Trophoblast cell (in vitro differentiated cells and primary cell): ENCODE results near the gene PRR7.

Experiments used
- DNase-seq, 2 donors: peaks; one replicate each; pipeline ENCODE4 v3.0.0-alpha.2; 2016
- H2AFZ ChIP-seq: 2 replicates; pipeline ENCODE4 v1.6.1; 2013; ENCODE audit warnings: low read length, moderate library complexity, mild to moderate bottlenecking; ENCODE audit not compliant: insufficient read depth, poor library complexity
- H2AK5ac ChIP-seq: 2 replicates; pipeline ENCODE4 v1.6.1; 2013; ENCODE audit warnings: mild to moderate bottlenecking, low read length
- H2BK120ac ChIP-seq: 2 replicates; pipeline ENCODE4 v1.6.1; 2013; ENCODE audit warnings: low read length, mild to moderate bottlenecking, moderate library complexity; ENCODE audit not compliant: insufficient read depth, poor library complexity
- H2BK12ac ChIP-seq: 2 replicates; pipeline ENCODE4 v1.6.1; 2013; ENCODE audit warnings: mild to moderate bottlenecking, low read length, moderate library complexity
- H2BK5ac ChIP-seq: 2 replicates; pipeline ENCODE4 v1.6.1; 2013; ENCODE audit warnings: low read length, low read depth, moderate library complexity, mild to moderate bottlenecking; ENCODE audit not compliant: poor library complexity
- H3K14ac ChIP-seq: 2 replicates; pipeline ENCODE4 v1.6.1; 2013; ENCODE audit warnings: mild to moderate bottlenecking, low read length
- H3K18ac ChIP-seq: 2 replicates; pipeline ENCODE4 v1.6.1; 2013; ENCODE audit warnings: mild to moderate bottlenecking, low read length
- H3K23ac ChIP-seq: 2 replicates; pipeline ENCODE4 v1.6.1; 2013; ENCODE audit warnings: low read length
- H3K27ac ChIP-seq: 2 replicates; pipeline ENCODE4 v1.5.1; 2013; ENCODE audit warnings: low read depth, mild to moderate bottlenecking, inconsistent platforms, low read length, moderate library complexity
- H3K27me3 ChIP-seq: 2 replicates; pipeline ENCODE4 v1.6.1; 2013; ENCODE audit warnings: inconsistent platforms, mild to moderate bottlenecking, low read length, moderate library complexity; ENCODE audit not compliant: insufficient read depth
- H3K36me3 ChIP-seq, 2 experiments: 1 replicate in 1 of 2; 2 replicates in 1 of 2; pipeline ENCODE4 v1.6.1; 2013; ENCODE audit warnings: low read length in 2 of 2, mild to moderate bottlenecking in 2 of 2, moderate library complexity in 1 of 2; ENCODE audit not compliant: insufficient read depth in 2 of 2, control insufficient read depth in 1 of 2
- H3K4ac ChIP-seq: 2 replicates; pipeline ENCODE4 v1.6.1; 2013; ENCODE audit warnings: low read depth, mild to moderate bottlenecking, low read length, moderate library complexity
- H3K4me1 ChIP-seq, 2 experiments: 1 replicate in 1 of 2; 2 replicates in 1 of 2; pipeline ENCODE4 v1.6.1; 2013; ENCODE audit warnings: low read length in 2 of 2, mild to moderate bottlenecking in 2 of 2, moderate library complexity in 1 of 2; ENCODE audit not compliant: insufficient read depth in 2 of 2, control insufficient read depth in 1 of 2
- H3K4me2 ChIP-seq: 2 replicates; pipeline ENCODE4 v1.6.1; 2013; ENCODE audit warnings: inconsistent platforms, mild to moderate bottlenecking, low read length, moderate library complexity
- H3K4me3 ChIP-seq: 2 replicates; pipeline ENCODE4 v1.5.1; 2013; ENCODE audit warnings: mild to moderate bottlenecking, low read depth, low read length, inconsistent platforms
- H3K79me1 ChIP-seq: one replicate; pipeline ENCODE4 v1.6.1; 2013; ENCODE audit warnings: low read length
- H3K79me2 ChIP-seq: 2 replicates; pipeline ENCODE4 v1.6.1; 2013; ENCODE audit warnings: low read length, mild to moderate bottlenecking; ENCODE audit not compliant: control insufficient read depth, insufficient read depth, poor library complexity
- H3K9ac ChIP-seq: 2 replicates; pipeline ENCODE4 v1.6.1; 2013; ENCODE audit warnings: mild to moderate bottlenecking, low read length
- H3K9me3 ChIP-seq: 2 replicates; pipeline ENCODE4 v1.6.1; 2013; ENCODE audit warnings: low read depth, mild to moderate bottlenecking, control low read depth, inconsistent platforms, low read length; ENCODE audit not compliant: insufficient read depth
- H4K12ac ChIP-seq: 2 replicates; pipeline ENCODE4 v1.6.1; 2013; ENCODE audit warnings: low read depth, mild to moderate bottlenecking, low read length, moderate library complexity
- H4K8ac ChIP-seq: 2 replicates; pipeline ENCODE4 v1.6.1; 2013; ENCODE audit warnings: low read depth, mild to moderate bottlenecking, low read length, moderate library complexity
- H4K91ac ChIP-seq: one replicate; pipeline ENCODE4 v1.6.1; 2013; ENCODE audit warnings: low read depth, mild to moderate bottlenecking, low read length, moderate library complexity
- WGBS: extraction: QIAGEN DNeasy Blood & Tissue Kit; methylation state at CpG from one replicate; pipeline ENCODE4 v1.1.7; 2013; ENCODE audit warnings: missing lambda C conversion rate; ENCODE audit not compliant: insufficient read length, insufficient coverage; ENCODE audit errors: extremely low coverage; 5-methylcytosine and 5-hydroxymethylcytosine counted together

Gene PRR7

GRCh38 chr5:177445052-177445916 is 1.3 kb upstream of the PRR7 start:
- Histone ChIP-seq H3K4me2 (no peak overlapping the region), H3K9ac (no peak overlapping the region), H3K4me1 (peaks cover 5 to 15% of the 10 kb centered on the region in 2 experiments), H2BK120ac (no peak overlapping the region), H4K91ac (no peak overlapping the region), H4K8ac (no peak overlapping the region), H3K9me3 (peaks cover 6% of the 10 kb centered on the region), H2BK12ac (no peak overlapping the region), H3K27me3 (peaks cover 6% of the 10 kb centered on the region), H3K14ac (no peak overlapping the region), H3K18ac (no peak overlapping the region), H2AFZ (no peak overlapping the region), H2AK5ac (no peak overlapping the region), H3K79me2 (no peaks in the 10 kb centered on the region), H3K23ac (no peak overlapping the region), H3K27ac (no peak overlapping the region), H3K4me3 (no peak overlapping the region), H2BK5ac (no peak overlapping the region), H3K36me3 (peaks cover 19 to 20% of the 10 kb centered on the region in 2 experiments), H3K79me1 (peaks cover 2% of the 10 kb centered on the region), H4K12ac (no peak overlapping the region), H3K4ac (no peak overlapping the region)
- DNase-seq = no peak
- WGBS = no CpG with 5 or more reads among the region's 10 CpGs

- Histone ChIP-seq H3K14ac (no peak overlapping the region), H2AK5ac (no peak overlapping the region), H2BK12ac (no peak overlapping the region), H3K4me2 (no peak overlapping the region), H3K23ac (no peak overlapping the region), H3K27ac (no peak overlapping the region), H3K4me1 (peaks cover 5 to 15% of the 10 kb centered on the region in 2 experiments), H3K27me3 (peaks cover 6% of the 10 kb centered on the region), H4K12ac (no peak overlapping the region), H3K4ac (no peak overlapping the region), H3K4me3 (no peak overlapping the region), H2AFZ (no peak overlapping the region), H4K8ac (peak overlapping the region; percentile 10), H3K9ac (no peak overlapping the region), H3K79me1 (peaks cover 2% of the 10 kb centered on the region), H3K36me3 (peaks cover 14 to 16% of the 10 kb centered on the region in 2 experiments), H3K18ac (no peak overlapping the region), H3K9me3 (peaks cover 6% of the 10 kb centered on the region), H2BK120ac (no peak overlapping the region), H4K91ac (no peak overlapping the region), H2BK5ac (no peak overlapping the region), H3K79me2 (no peaks in the 10 kb centered on the region)
- WGBS = no CpG with 5 or more reads among the region's 8 CpGs
- DNase-seq = no peak
Measured at GRCh38 chr5:177445917-177446199, 756 bp upstream of the PRR7 start.

- peaks cover 6% of the 10 kb centered on the region for H3K27me3 ChIP-seq
- DNase-seq = no peak
- H3K27ac ChIP-seq = no peak overlapping the region
- H3K14ac ChIP-seq = no peak overlapping the region
- peaks cover 5 to 15% of the 10 kb centered on the region in 2 experiments for H3K4me1 ChIP-seq
- H3K9me3 ChIP-seq = peaks cover 6% of the 10 kb centered on the region
- H3K79me1 ChIP-seq = peaks cover 2% of the 10 kb centered on the region
- no peak overlapping the region for H3K23ac ChIP-seq
- no CpG with 5 or more reads among the region's 52 CpGs for WGBS
- H2BK12ac ChIP-seq = no peak overlapping the region
- H3K9ac ChIP-seq = no peak overlapping the region
- no peak overlapping the region for H2AFZ ChIP-seq
- H2BK120ac ChIP-seq = no peak overlapping the region
- H3K4me3 ChIP-seq = peak overlapping the region; percentile 78
- H4K91ac ChIP-seq = no peak overlapping the region
- H3K36me3 ChIP-seq = peaks cover 2 to 4% of the 10 kb centered on the region in 2 experiments
- no peak overlapping the region for H2AK5ac ChIP-seq
- H3K18ac ChIP-seq = no peak overlapping the region
- H4K12ac ChIP-seq = no peak overlapping the region
- peak overlapping the region; percentile 94 for H3K4me2 ChIP-seq
- H3K4ac ChIP-seq = no peak overlapping the region
- peak overlapping the region; percentile 3 for H4K8ac ChIP-seq
- no peaks in the 10 kb centered on the region for H3K79me2 ChIP-seq
- H2BK5ac ChIP-seq = no peak overlapping the region
Measured at GRCh38 chr5:177447066-177447610, 524 bp downstream of the PRR7 start.

- H3K79me2 ChIP-seq = no peaks in the 10 kb centered on the region
- H3K18ac ChIP-seq = no peak overlapping the region
- H3K79me1 ChIP-seq = peaks cover 2% of the 10 kb centered on the region
- H3K9me3 ChIP-seq = peaks cover 6% of the 10 kb centered on the region
- H3K14ac ChIP-seq = no peak overlapping the region
- DNase-seq = no peak
- no peak overlapping the region for H4K8ac ChIP-seq
- H3K4me3 ChIP-seq = no peak overlapping the region
- no peak overlapping the region for H2BK120ac ChIP-seq
- H3K27me3 ChIP-seq = peaks cover 6% of the 10 kb centered on the region
- H4K91ac ChIP-seq = no peak overlapping the region
- WGBS = no CpG with 5 or more reads among the region's 23 CpGs
- no peak overlapping the region for H4K12ac ChIP-seq
- no peak overlapping the region for H2AFZ ChIP-seq
- H2BK12ac ChIP-seq = no peak overlapping the region
- H3K27ac ChIP-seq = no peak overlapping the region
- peaks cover 5 to 15% of the 10 kb centered on the region in 2 experiments for H3K4me1 ChIP-seq
- no peak overlapping the region for H2AK5ac ChIP-seq
- H3K36me3 ChIP-seq = no peaks in the 10 kb centered on the region
- H3K4me2 ChIP-seq = peak overlapping the region; percentile 25
- no peak overlapping the region for H2BK5ac ChIP-seq
- H3K23ac ChIP-seq = no peak overlapping the region
- H3K4ac ChIP-seq = no peak overlapping the region
- H3K9ac ChIP-seq = no peak overlapping the region
Measured at GRCh38 chr5:177447611-177448243, 1.1 kb downstream of the PRR7 start.
